NCI-H1694 (cell line): ENCODE data around the gene SEMA5A.

Experiments
- DNase-seq: peaks from one replicate; lab custom pipeline; 2025; lab: John Stamatoyannopoulos, UW

Gene SEMA5A

GRCh38 chr5:9058666-9059065 lies 487.2 kb downstream of the SEMA5A start:
- DNase-seq, result no peak

GRCh38 chr5:9058161-9058560 lies 487.7 kb downstream of the SEMA5A start:
- no peak for DNase-seq

GRCh38 chr5:9057406-9058000 lies 488.4 kb downstream of the SEMA5A start:
- no peak for DNase-seq

GRCh38 chr5:9056046-9056445 lies 489.8 kb downstream of the SEMA5A start:
- DNase-seq, result no peak

- DNase-seq, result no peak
Observed at GRCh38 chr5:9054821-9055589, 490.9 kb downstream of the SEMA5A start.

GRCh38 chr5:9054322-9054721 lies 491.6 kb downstream of the SEMA5A start:
- no peak for DNase-seq

GRCh38 chr5:9052421-9052820 lies 493.5 kb downstream of the SEMA5A start:
- DNase-seq, result no peak

GRCh38 chr5:9051779-9052178 lies 494.1 kb downstream of the SEMA5A start:
- DNase-seq, result no peak

GRCh38 chr5:9047932-9048331 lies 497.9 kb downstream of the SEMA5A start:
- no peak for DNase-seq

GRCh38 chr5:9046756-9047481 lies 499.0 kb downstream of the SEMA5A start:
- DNase-seq, result no peak

GRCh38 chr5:9045946-9046345 lies 499.9 kb downstream of the SEMA5A start:
- no peak for DNase-seq

GRCh38 chr5:9042241-9042640 lies 503.6 kb downstream of the SEMA5A start:
- DNase-seq, result no peak

- no peak for DNase-seq
Observed at GRCh38 chr5:9040475-9040874, 505.4 kb downstream of the SEMA5A start.

- no peak for DNase-seq
Observed at GRCh38 chr5:9037048-9037447, 508.8 kb downstream of the SEMA5A start.

- no peak for DNase-seq
Observed at GRCh38 chr5:9035346-9035745, 510.5 kb downstream of the SEMA5A start.

GRCh38 chr5:9034649-9035048 lies 511.2 kb downstream of the SEMA5A start:
- no peak for DNase-seq

GRCh38 chr5:9033524-9033923 lies 512.4 kb downstream of the SEMA5A start:
- DNase-seq, result no peak

GRCh38 chr5:9025942-9026341 lies 519.9 kb downstream of the SEMA5A start:
- DNase-seq, result no peak

- no peak for DNase-seq
Observed at GRCh38 chr5:9020996-9021395, 524.9 kb downstream of the SEMA5A start.

- no peak for DNase-seq
Observed at GRCh38 chr5:9015937-9016270, 530.0 kb downstream of the SEMA5A start.

- no peak for DNase-seq
Observed at GRCh38 chr5:9015260-9015936, 530.5 kb downstream of the SEMA5A start.

- no peak for DNase-seq
Observed at GRCh38 chr5:9013147-9013546, 532.7 kb downstream of the SEMA5A start.
